ENCODE results near the gene RBBP4. TPM values are rescaled to one million over a fixed set of nuclear protein-coding genes. Genes with fewer than 3 reads are reported as not detected.
"Not testable (repeated sequence)": the region's sequence is repeated elsewhere in the genome, so short reads cannot be mapped to it uniquely, and the experiment has no call there.

RBBP4 gene
- total RNA-seq, 1 experiment from 2014 or later: 165 TPM

DNA sequence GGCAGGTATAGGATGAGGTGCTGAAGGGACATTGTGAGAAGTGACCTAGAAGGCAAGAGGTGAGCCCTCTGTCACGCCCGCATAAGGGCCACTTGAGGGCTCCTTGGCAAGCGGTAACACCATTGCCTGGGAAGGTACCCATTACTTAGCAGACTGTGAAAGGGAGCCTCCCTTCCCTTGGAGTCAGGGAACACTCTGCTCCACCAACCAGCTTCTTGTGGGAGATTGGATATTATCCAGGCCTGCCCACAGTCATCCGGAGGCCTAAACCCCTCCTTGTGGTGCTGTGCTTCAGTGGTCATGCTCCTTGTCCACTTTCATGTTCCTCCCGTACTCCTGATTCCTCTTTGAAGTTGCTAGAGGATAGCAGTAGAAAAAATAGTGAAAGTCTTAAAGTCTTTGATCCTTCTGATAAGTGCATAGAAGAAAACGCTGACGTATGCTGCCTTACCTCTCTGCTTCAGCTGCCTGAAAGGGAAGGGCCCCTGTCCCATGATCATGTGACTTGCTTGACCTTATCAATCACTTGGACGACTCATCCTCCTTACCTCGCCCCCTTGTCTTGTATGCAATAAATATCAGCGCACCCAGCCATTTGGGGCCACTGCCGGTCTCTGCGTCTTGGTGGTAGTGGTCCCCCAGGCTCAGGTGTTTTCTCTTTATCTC is 16.0 kb downstream of the RBBP4 start:
- peaks cover 93% of the 10 kb centered on the region for H3K36me3 Mint-ChIP-seq (ENCODE audit: insufficient read depth, unreplicated experiment)
- BruUV-seq (replicated peaks): no TSS peak
- intact Hi-C loops (cut with micrococcal nuclease): no loop called here
- ChIA-PET POLR2A (no interaction called here), CTCF (interaction anchor here (0.7 kb wide), 1 partner anchor 38 kb away, joined by 3 read pairs; no protein-coding TSS in a partner anchor)
- no peak for DNase-seq (ENCODE audit: unreplicated experiment)
- H3K9me3 Mint-ChIP-seq (ENCODE audit: unreplicated experiment): no peaks in the 10 kb centered on the region
- TF ChIP-seq, protein P1, sequence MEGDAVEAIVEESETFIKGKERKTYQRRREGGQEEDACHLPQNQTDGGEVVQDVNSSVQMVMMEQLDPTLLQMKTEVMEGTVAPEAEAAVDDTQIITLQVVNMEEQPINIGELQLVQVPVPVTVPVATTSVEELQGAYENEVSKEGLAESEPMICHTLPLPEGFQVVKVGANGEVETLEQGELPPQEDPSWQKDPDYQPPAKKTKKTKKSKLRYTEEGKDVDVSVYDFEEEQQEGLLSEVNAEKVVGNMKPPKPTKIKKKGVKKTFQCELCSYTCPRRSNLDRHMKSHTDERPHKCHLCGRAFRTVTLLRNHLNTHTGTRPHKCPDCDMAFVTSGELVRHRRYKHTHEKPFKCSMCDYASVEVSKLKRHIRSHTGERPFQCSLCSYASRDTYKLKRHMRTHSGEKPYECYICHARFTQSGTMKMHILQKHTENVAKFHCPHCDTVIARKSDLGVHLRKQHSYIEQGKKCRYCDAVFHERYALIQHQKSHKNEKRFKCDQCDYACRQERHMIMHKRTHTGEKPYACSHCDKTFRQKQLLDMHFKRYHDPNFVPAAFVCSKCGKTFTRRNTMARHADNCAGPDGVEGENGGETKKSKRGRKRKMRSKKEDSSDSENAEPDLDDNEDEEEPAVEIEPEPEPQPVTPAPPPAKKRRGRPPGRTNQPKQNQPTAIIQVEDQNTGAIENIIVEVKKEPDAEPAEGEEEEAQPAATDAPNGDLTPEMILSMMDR (IDR thresholded peaks at IDR 0.05; ENCODE audit: unreplicated experiment): no peak
- no peak overlapping the region for H3K4me3 Mint-ChIP-seq (ENCODE audit: unreplicated experiment)
- H3K27me3 Mint-ChIP-seq (ENCODE audit: insufficient read depth, unreplicated experiment): no peaks in the 10 kb centered on the region
- no peak overlapping the region for H3K27ac Mint-ChIP-seq (ENCODE audit: low read depth, unreplicated experiment)
- H3K4me1 Mint-ChIP-seq (ENCODE audit: insufficient read depth, unreplicated experiment): no peaks in the 10 kb centered on the region

DNA sequence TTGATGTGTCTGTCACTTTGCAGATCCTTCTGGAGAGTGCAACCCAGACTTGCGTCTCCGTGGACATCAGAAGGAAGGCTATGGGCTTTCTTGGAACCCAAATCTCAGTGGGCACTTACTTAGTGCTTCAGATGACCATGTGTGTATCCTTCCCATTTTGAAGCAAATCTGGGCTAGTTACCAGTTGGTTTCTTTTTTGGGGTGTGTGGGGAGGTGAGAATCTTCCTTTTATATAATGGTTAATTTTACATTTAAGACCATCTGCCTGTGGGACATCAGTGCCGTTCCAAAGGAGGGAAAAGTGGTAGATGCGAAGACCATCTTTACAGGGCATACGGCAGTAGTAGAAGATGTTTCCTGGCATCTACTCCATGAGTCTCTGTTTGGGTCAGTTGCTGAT is 17.7 kb downstream of the RBBP4 start:
- BruUV-seq (replicated peaks): TSS peak; percentile 19
- DNase-seq (ENCODE audit: unreplicated experiment); H3K9me3 Mint-ChIP-seq (ENCODE audit: unreplicated experiment); intact Hi-C loops (cut with micrococcal nuclease); H3K27ac Mint-ChIP-seq (ENCODE audit: low read depth, unreplicated experiment); H3K27me3 Mint-ChIP-seq (ENCODE audit: insufficient read depth, unreplicated experiment); POLR2A ChIA-PET; CTCF ChIA-PET; H3K4me3 Mint-ChIP-seq (ENCODE audit: unreplicated experiment); H3K4me1 Mint-ChIP-seq (ENCODE audit: insufficient read depth, unreplicated experiment): not testable (repeated sequence)
- H3K36me3 Mint-ChIP-seq (ENCODE audit: insufficient read depth, unreplicated experiment): peaks cover 99% of the 10 kb centered on the region

DNA sequence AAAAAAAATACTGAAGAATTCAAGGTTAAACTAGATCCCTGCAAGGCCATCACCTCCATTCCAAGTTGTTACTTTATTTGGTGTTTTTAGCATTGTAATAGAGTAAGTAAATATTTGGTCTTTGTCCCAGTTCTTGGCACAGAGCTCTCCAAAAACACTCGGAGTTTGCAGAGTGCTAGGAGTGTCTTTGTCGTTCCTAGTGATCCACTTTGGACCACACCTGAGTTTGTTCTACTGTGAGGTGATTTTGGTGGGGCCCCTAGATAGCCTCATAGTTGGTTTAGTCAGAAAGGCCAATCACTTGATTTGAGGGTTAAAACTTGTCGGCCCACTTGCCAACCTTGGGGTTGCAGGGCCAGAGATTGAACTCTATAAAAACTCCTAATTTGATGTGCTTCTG is 25.9 kb downstream of the RBBP4 start:
- Mint-ChIP-seq H3K27me3 (ENCODE audit: insufficient read depth, unreplicated experiment) (no peaks in the 10 kb centered on the region), H3K27ac (ENCODE audit: low read depth, unreplicated experiment) (no peak overlapping the region), H3K36me3 (ENCODE audit: insufficient read depth, unreplicated experiment) (peaks cover 98% of the 10 kb centered on the region), H3K9me3 (ENCODE audit: unreplicated experiment) (no peaks in the 10 kb centered on the region), H3K4me1 (ENCODE audit: insufficient read depth, unreplicated experiment) (no peaks in the 10 kb centered on the region), H3K4me3 (ENCODE audit: unreplicated experiment) (no peak overlapping the region)
- DNase-seq (ENCODE audit: unreplicated experiment): no peak
- ChIA-PET CTCF (interaction anchor here (0.5 to 1.0 kb wide), 3 partner anchors 35 to 173 kb away, joined by 3 read pairs; no protein-coding TSS in a partner anchor), POLR2A (interaction anchor here (1.4 kb wide), 1 partner anchor 26 kb away, joined by 3 read pairs; the partner anchor contains the start of gene RBBP4)
- intact Hi-C loops (cut with micrococcal nuclease): no loop called here
- no TSS peak for BruUV-seq (replicated peaks)
- TF ChIP-seq, protein P1 (IDR thresholded peaks at IDR 0.05; ENCODE audit: unreplicated experiment): no peak

DNA sequence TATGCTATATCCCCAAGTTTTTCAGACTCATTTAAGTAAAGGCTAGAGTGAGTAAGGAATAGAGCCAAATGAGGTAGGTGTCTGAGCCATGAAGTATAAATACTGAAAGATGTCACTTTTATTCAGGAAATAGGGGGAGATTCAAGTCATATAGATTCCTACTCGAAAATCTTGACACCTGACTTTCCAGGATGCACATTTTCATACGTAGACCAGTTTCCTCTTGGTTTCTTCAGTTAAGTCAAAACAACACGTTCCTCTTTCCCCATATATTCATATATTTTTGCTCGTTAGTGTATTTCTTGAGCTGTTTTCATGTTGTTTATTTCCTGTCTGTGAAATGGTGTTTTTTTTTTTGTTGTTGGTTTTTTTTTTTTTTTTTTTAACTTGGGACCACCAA is 29.0 kb downstream of the RBBP4 start:
- POLR2A ChIA-PET; DNase-seq (ENCODE audit: unreplicated experiment); intact Hi-C loops (cut with micrococcal nuclease); H3K27me3 Mint-ChIP-seq (ENCODE audit: insufficient read depth, unreplicated experiment); H3K4me1 Mint-ChIP-seq (ENCODE audit: insufficient read depth, unreplicated experiment); H3K4me3 Mint-ChIP-seq (ENCODE audit: unreplicated experiment); H3K9me3 Mint-ChIP-seq (ENCODE audit: unreplicated experiment); H3K27ac Mint-ChIP-seq (ENCODE audit: low read depth, unreplicated experiment): not testable (repeated sequence)
- peaks cover 98% of the 10 kb centered on the region for H3K36me3 Mint-ChIP-seq (ENCODE audit: insufficient read depth, unreplicated experiment)
- TSS peak; percentile 46 for BruUV-seq (replicated peaks)
- CTCF ChIA-PET: interaction anchor here (0.6 kb wide), 1 partner anchor 24 kb away, joined by 3 read pairs; no protein-coding TSS in a partner anchor

DNA sequence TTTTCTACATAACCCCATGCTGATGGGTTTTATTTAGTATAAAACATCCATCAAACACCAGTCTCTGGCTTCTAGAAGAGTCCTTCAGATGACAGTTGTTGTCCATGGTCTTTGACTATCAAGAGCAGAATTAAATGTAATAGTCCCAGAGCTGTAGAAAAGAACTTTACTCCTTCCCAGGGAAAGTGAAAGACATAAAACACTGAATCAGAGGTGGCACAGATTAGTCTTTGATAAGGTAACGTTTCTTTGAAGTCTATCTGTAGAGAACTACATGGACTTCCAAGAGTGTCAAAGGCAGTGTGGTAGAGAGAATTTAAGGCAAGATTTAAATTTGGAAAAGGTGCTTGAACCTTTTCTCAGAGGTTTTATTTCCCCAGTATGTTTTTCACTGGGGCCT is 29.6 kb downstream of the RBBP4 start:
- H3K4me1 Mint-ChIP-seq (ENCODE audit: insufficient read depth, unreplicated experiment): peaks cover 7% of the 10 kb centered on the region
- H3K9me3 Mint-ChIP-seq (ENCODE audit: unreplicated experiment): no peaks in the 10 kb centered on the region
- no peak overlapping the region for H3K27ac Mint-ChIP-seq (ENCODE audit: low read depth, unreplicated experiment)
- CTCF ChIA-PET: no interaction called here
- no peak overlapping the region for H3K4me3 Mint-ChIP-seq (ENCODE audit: unreplicated experiment)
- BruUV-seq (replicated peaks): no TSS peak
- TF ChIP-seq, protein P1 (IDR thresholded peaks at IDR 0.05; ENCODE audit: unreplicated experiment): no peak
- intact Hi-C loops (cut with micrococcal nuclease): no loop called here
- peaks cover 98% of the 10 kb centered on the region for H3K36me3 Mint-ChIP-seq (ENCODE audit: insufficient read depth, unreplicated experiment)
- no peaks in the 10 kb centered on the region for H3K27me3 Mint-ChIP-seq (ENCODE audit: insufficient read depth, unreplicated experiment)
- no peak for DNase-seq (ENCODE audit: unreplicated experiment)
- POLR2A ChIA-PET: no interaction called here

All from MCF 10A (cell line).